ENCODE results near the gene FERMT2.

FERMT2 gene, protein sequence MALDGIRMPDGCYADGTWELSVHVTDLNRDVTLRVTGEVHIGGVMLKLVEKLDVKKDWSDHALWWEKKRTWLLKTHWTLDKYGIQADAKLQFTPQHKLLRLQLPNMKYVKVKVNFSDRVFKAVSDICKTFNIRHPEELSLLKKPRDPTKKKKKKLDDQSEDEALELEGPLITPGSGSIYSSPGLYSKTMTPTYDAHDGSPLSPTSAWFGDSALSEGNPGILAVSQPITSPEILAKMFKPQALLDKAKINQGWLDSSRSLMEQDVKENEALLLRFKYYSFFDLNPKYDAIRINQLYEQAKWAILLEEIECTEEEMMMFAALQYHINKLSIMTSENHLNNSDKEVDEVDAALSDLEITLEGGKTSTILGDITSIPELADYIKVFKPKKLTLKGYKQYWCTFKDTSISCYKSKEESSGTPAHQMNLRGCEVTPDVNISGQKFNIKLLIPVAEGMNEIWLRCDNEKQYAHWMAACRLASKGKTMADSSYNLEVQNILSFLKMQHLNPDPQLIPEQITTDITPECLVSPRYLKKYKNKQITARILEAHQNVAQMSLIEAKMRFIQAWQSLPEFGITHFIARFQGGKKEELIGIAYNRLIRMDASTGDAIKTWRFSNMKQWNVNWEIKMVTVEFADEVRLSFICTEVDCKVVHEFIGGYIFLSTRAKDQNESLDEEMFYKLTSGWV

DNA sequence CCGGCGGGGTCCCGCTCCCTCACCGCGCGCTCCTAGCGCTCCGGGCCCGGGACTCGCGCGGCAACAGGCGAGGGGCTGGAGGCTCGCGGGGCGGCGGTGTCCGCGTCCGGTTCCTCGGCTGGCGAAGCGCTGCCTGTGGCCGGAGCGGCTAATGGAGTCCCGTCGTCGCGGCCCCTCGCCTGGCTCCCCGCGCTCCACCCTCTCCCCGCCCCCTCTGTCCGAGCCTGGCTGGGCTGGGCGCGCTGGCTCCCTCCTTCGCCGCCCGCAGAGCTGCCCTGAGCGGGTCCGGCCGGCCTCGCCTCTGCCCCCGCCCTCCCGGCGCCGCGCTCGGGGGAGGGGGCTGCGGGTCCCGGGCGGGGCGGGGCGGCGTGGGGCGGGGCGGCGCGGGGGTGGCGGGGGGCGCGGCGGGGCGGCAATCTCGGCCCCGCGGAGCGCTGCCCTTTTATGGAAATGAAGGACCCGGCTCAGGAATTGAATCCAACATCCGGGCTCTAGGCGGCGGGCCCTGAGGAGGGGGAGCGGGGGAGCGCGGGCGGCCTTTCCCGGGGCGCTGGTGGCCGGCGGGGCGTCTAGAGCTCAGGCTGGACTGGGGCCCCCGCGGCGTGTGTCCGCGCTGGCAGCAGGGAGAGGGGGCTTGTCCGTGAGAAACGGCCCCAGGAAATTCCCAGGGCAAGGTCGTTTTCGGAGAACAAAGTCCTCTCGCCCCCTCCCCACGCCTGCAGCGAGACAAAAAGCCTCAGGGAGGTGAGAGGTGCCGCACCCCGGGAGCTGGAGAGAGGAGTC is at the start of gene FERMT2:
FERMT2 (minus strand) TSS at position 153 of the 783 bp plus-strand sequence. CDS start 482 bp downstream, outside the sequence.
- no peak for DNase-seq (ENCODE audit: low read depth)
- TF ChIP-seq, protein P1, sequence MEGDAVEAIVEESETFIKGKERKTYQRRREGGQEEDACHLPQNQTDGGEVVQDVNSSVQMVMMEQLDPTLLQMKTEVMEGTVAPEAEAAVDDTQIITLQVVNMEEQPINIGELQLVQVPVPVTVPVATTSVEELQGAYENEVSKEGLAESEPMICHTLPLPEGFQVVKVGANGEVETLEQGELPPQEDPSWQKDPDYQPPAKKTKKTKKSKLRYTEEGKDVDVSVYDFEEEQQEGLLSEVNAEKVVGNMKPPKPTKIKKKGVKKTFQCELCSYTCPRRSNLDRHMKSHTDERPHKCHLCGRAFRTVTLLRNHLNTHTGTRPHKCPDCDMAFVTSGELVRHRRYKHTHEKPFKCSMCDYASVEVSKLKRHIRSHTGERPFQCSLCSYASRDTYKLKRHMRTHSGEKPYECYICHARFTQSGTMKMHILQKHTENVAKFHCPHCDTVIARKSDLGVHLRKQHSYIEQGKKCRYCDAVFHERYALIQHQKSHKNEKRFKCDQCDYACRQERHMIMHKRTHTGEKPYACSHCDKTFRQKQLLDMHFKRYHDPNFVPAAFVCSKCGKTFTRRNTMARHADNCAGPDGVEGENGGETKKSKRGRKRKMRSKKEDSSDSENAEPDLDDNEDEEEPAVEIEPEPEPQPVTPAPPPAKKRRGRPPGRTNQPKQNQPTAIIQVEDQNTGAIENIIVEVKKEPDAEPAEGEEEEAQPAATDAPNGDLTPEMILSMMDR (conservative IDR thresholded peaks at IDR 0.05; ENCODE audit: low read depth, low read length) = no peak
- peak within 1 kb of the TSS; percentile 79 for H3K4me3 ChIP-seq (ENCODE audit: low read length)

DNA sequence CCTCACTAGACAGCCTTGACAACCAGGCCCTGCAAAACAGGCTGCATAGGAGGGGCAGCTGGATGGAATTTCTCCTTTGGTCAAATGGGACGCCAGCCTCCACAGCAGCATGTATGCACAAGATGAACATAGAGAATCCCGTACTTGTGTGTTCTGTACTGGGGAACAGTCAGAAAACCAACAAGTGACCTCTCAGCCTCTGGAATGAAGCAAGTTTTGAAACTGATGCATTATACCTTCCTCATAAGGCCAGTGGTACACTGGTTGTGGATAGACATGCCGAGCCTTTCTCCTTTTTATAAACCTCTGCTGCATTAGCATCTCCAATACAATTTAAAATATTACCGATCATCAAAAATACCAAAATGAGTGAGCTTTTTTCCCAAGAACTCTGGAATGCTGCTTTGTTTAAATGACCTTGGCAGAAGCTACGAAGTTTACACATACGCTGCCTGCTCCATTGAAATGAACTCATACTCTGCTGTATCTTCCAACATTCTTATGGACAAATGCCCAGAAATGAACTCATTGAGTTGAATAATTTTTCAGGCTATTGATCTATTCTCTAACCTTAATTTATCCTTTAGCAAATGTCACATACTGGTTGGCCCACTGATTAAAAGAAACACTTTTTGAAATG is 47.6 kb upstream of the FERMT2 start:
- DNase-seq (ENCODE audit: low read depth) = no peak
- TF ChIP-seq, protein P1 (conservative IDR thresholded peaks at IDR 0.05; ENCODE audit: low read depth, low read length) = no peak

DNA sequence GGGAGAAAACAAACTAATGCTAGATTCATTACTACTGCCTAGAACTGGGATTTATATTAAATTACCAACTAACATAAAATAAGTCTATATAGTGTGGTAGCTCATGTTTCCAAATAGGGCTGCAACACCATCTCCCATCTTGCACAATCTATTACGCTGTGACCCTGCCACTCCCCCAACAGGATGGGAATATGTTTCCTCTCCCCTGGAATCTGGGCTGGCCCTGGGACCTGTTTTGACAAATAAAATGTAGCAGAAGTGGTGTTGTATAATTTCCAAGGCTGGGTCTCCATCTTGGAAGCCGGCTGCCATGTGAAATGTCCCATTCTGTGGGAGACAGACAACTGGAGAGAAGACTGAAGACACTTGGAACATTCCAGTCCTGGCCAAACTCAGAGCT is 45.6 kb upstream of the FERMT2 start:
- no peak for DNase-seq (ENCODE audit: low read depth)
- no peak overlapping the region for H3K4me3 ChIP-seq (ENCODE audit: low read length)
- TF ChIP-seq, protein P1 (conservative IDR thresholded peaks at IDR 0.05; ENCODE audit: low read depth, low read length) = no peak

More for the DNA sequence above, 47.6 kb upstream of the FERMT2 start:
- H3K4me3 ChIP-seq (ENCODE audit: low read length) = no peak overlapping the region

DNA sequence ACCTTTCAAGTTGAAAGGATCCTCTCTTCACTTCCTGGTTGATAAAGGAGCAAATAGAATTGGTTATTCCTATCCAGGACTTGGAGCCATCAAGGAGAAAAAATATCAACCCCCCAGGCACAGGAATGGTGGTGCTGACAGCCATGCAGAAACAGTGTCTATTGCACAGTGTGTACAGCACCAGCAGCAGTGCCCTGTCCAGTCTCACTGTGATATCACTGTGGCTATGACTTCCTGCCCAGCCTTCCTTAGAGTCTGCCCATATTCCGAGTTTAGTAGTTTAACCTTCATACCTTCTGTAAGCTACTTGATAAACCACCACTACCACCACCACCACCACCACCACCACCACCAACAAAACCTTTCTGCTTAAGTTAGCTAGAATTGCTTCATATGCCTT is 45.1 kb upstream of the FERMT2 start:
- DNase-seq (ENCODE audit: low read depth) = no peak
- TF ChIP-seq, protein P1 (conservative IDR thresholded peaks at IDR 0.05; ENCODE audit: low read depth, low read length) = no peak
- H3K4me3 ChIP-seq (ENCODE audit: low read length) = no peak overlapping the region

DNA sequence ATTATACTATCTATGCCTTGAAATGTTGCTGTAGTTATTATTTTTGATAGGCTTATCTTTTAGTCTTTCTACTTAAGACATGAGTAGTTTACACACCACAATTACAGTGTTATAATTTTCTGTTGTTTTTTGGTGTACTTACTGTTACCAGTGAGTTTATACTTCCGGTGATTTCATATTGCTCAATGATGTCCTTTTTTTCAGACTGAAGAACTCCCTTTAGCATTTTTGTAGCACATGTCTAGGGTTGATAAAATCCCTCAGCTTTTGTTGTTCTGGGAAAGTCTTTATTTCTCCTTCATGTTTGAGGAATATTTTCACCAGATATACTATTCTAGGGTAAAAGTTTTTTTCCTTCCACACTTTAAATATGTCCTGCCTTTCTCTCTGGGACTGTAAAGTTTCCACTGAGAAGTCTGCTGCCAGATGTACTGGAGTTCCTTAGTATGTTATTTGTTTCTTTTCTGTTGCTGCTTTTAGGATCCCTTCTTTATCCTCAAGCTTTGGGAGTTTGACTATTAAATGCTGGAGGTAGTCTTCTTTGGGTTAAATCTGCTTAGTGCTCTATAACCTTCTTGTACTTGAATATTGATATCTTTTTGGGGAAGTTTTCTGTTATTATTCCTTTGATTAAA is 41.5 kb upstream of the FERMT2 start:
- no peak for DNase-seq (ENCODE audit: low read depth)
- TF ChIP-seq, protein P1 (conservative IDR thresholded peaks at IDR 0.05; ENCODE audit: low read depth, low read length) = no peak

DNA sequence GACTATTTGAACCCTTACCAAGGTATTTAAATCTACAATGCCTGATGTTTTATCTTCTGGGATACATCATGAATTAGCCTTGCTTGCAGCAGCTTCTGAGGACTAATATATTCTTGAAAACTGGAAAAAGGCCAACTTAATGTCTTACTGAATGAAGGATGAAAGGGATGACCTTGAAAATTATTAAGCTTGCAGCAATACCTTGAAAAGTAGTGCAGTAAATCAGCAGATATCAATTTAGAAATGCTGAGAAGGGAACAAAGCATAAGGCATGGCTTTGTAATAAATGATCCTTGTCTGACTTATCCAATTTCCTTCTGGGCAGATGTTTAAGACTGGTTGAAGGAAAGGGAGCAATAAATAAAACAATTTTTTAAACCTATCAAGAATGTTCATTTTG is 37.3 kb upstream of the FERMT2 start:
- no peak overlapping the region for H3K4me3 ChIP-seq (ENCODE audit: low read length)
- TF ChIP-seq, protein P1 (conservative IDR thresholded peaks at IDR 0.05; ENCODE audit: low read depth, low read length) = no peak
- no peak for DNase-seq (ENCODE audit: low read depth)

More for the DNA sequence above, 41.5 kb upstream of the FERMT2 start:
- no peak overlapping the region for H3K4me3 ChIP-seq (ENCODE audit: low read length)

All from retinal pigment epithelial cell (primary cell).